OCI-LY1 (cell line): Measurements from ENCODE around the gene KCNN3.

Experiments
- EZH2 ChIP-seq: fragments of 200-600 bp; sonication (generic), shearing (Covaris generic); IDR thresholded peaks from 2 replicates; pipeline ENCODE4 v1.8.0; 2017; ENCODE audit warnings: borderline replicate concordance, mixed run types, mild to moderate bottlenecking, antibody characterized with exemption, low read length, moderate library complexity, mixed read lengths
- TF ChIP-seq, protein P1 (sequence below): fragments of 200-600 bp; sonication (generic), shearing (Covaris generic); IDR thresholded peaks from 2 replicates; pipeline ENCODE4 v1.5.1; 2017; ENCODE audit warnings: mild to moderate bottlenecking, antibody characterized with exemption, low read length, moderate library complexity, mixed read lengths

DNA sequence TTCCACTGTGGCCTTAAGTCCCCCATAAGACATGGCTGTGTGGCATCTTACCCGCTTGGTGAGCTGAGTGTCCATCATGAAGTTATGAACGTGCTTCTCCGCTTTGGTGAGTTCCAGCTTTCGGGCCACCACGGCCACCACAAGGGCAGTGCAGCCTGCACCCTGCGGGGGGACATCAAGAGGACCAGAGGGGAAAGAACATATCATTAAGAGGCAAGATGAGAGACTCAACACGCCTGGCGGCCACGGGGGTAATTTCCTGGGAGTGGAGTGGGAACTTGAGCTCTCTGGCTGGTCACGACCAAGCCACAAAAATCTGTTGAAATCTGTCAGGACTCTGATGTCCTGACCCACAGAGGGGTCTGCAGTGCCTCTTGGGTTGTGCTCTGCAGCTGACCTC lies 144.2 kb downstream of the KCNN3 start:
- TF ChIP-seq, protein P1, sequence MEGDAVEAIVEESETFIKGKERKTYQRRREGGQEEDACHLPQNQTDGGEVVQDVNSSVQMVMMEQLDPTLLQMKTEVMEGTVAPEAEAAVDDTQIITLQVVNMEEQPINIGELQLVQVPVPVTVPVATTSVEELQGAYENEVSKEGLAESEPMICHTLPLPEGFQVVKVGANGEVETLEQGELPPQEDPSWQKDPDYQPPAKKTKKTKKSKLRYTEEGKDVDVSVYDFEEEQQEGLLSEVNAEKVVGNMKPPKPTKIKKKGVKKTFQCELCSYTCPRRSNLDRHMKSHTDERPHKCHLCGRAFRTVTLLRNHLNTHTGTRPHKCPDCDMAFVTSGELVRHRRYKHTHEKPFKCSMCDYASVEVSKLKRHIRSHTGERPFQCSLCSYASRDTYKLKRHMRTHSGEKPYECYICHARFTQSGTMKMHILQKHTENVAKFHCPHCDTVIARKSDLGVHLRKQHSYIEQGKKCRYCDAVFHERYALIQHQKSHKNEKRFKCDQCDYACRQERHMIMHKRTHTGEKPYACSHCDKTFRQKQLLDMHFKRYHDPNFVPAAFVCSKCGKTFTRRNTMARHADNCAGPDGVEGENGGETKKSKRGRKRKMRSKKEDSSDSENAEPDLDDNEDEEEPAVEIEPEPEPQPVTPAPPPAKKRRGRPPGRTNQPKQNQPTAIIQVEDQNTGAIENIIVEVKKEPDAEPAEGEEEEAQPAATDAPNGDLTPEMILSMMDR = no peak
- no peak for TF ChIP-seq EZH2
